ENCODE measurements around the gene MAP1B.

Gene MAP1B

GRCh38 chr5:72231991-72232703 lies 124.9 kb downstream of the MAP1B start:
- peak; percentile 1 to 61 for DNase-seq

- DNase-seq = no peak
Observed at GRCh38 chr5:72232838-72233237, 125.6 kb downstream of the MAP1B start.

GRCh38 chr5:72233835-72234234 lies 126.6 kb downstream of the MAP1B start:
- DNase-seq = no peak

DNA sequence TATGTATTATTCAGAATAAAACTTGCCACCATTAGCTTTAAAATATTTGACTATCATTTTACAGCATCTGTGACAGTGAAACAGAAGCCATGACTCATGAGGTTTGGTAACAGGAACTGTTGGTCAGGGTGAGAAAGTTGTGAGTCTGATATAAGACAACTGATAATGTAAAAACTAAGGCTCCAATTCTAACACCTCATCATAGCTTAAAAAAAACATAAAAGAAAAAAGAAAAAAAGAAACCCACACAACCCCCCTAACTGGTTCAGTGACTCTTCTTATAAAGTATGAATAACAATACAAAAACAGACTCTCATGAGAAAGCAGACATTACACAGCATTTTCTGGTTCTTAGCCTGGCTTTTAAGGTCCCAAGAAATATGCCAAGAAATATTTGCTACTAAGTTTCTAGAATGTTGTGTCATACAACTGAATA lies 127.0 kb downstream of the MAP1B start:
- peak in 1 of 2 donors; percentile 67 for DNase-seq

GRCh38 chr5:72234868-72235267 lies 127.6 kb downstream of the MAP1B start:
- no peak for DNase-seq

DNA sequence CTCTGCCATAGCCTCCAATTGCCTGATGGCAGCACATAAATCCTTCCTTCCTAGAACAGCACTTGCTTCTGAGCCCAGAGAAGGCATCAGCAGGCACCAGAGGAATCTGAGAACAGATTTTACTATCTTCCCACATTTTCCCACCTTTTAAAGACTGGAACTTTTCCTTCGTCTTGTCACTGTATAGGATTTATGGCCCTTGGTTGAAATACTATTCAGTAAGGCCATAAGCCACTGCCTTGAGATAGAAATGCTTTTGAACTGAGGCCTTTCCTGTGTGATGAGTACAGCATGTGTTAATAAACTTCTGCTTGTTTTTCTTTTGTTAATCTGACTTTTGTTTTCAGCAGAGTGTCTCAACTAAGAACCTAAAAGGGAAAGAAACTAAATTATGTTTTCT lies 128.4 kb downstream of the MAP1B start:
- DNase-seq = no peak

GRCh38 chr5:72237415-72237814 lies 130.1 kb downstream of the MAP1B start:
- no peak for DNase-seq

- DNase-seq = no peak
Observed at GRCh38 chr5:72237879-72238278, 130.6 kb downstream of the MAP1B start.

GRCh38 chr5:72238712-72239445 lies 131.6 kb downstream of the MAP1B start:
- no peak for DNase-seq

DNA sequence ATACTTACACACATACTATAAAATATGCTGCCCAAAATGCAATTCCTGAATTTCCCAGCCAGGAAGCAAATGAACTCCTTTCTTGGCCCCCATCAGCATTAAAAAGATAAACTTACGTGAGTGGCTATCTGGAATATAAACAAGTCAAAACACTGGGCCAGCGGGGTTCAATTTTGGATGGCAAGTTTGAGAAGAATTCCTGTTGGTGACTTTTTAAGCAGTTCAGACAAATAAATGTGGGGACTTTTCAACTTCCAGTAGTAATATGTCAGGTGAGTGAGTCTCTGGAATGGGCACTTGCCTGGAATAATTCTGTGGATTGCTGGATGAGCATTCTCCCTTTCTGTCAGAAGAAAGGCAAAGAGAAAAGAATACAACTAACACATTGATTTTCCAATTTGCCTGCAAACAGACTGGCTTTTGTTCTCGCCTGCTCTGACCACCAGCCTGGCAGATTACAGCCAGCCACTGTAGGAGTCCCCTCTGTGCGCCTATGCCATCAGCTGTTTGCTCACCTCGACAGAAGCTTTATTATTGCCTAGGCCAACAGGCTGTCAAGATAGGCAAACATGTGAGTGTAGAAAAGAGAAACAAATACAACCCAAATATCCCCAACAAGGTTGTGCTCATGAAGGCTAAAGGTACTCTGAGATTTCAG lies 134.2 kb downstream of the MAP1B start:
- no peak for DNase-seq

DNA sequence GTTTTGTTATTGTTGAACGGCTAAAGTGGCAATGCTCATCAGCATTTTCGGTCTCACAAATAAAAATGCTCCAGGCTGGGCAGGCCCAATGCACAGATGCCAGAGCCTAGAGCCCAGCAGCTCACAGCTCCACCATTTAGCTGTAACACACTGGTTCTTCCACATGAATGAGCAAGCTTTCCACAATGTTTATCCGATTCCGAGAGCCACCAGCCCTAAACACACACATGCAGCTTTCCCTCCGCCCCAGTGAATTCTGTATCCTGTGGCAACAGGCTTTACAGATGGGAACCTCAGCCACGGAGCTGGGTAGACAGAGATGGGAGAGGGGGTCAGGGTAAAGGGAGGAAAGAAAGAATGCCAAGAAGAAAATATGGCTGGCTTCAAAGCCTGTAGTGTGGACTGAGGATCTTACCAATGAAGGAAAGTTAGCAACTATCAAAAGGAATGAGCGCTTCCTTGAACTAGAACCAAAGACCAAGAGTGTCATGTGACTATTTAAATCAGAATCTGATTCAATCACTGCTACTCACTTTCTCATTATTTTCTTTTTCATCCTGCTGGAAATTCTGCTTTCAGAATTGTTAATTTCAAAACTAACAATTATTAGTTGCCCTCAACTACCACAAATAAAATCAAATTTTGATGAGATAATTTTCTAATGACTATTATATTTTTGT lies 135.7 kb downstream of the MAP1B start:
- no peak for DNase-seq

DNA sequence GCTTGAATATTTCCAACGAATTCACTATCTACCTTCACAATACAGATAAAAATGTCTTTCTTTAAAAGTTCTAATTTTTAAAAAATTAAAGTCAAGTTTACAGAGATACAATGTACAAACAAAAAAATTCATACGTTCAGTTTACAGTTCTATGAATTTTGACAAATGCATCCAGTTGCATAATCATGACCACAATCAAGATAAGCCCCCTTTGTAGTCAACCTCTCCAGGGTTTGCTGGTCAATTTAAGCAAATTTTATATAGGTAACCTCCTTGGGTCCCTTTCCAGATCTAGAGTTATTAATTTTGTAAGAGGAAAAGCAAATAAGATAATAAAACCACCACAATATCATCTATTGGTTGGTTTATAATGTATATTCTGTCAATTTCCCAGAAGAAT lies 136.4 kb downstream of the MAP1B start:
- DNase-seq = no peak

DNA sequence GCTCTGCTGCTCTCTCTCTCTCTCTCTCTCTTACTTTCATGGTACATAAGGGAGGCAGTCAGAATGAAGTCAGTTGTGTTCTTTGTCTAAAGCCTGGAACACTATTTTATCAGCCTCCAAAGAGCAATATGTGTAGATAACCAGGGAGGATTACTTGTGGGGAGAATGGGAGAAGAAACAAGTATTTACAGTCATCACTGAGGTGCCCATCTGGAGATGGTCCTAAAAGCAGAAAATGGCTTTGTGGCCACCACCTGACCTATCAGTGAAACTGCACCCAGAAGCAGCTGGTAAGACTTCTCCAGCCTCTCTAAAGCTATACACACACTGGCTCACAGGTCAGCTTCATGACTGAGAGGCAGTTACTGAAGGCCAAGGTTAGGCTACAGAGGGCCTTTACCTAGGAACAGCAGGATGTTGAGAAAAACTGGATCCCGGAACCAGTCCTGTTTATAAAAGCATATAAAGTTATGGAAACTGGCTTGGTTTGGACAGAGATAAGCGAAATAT lies 137.6 kb downstream of the MAP1B start:
- peak in 1 of 2 donors; percentile 11 for DNase-seq

- no peak for DNase-seq
Observed at GRCh38 chr5:72245546-72245945, 138.3 kb downstream of the MAP1B start.

GRCh38 chr5:72245951-72246532 lies 138.8 kb downstream of the MAP1B start:
- no peak for DNase-seq

DNA sequence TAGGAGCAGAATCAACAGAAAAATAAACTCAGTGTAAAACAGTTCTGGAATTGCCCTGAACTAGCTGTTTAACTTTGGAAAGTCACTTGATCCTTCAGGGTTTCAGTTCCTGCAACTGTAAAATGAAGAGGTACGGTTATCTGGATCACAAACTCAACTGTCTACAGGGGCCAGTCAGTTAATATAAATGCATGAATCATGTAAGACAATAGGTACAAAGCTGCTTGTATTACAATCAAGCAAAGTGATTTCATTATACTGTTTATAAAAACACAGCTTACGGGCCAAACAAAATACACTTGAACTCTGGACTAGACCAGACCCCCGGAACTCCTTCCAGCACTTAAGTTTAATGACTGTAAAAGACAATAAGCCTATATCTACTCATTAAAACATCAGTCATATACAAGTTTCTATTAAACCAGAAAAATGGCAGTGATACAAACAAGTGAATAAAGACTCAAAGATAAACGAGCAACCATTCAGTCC lies 139.7 kb downstream of the MAP1B start:
- no peak for DNase-seq

DNA sequence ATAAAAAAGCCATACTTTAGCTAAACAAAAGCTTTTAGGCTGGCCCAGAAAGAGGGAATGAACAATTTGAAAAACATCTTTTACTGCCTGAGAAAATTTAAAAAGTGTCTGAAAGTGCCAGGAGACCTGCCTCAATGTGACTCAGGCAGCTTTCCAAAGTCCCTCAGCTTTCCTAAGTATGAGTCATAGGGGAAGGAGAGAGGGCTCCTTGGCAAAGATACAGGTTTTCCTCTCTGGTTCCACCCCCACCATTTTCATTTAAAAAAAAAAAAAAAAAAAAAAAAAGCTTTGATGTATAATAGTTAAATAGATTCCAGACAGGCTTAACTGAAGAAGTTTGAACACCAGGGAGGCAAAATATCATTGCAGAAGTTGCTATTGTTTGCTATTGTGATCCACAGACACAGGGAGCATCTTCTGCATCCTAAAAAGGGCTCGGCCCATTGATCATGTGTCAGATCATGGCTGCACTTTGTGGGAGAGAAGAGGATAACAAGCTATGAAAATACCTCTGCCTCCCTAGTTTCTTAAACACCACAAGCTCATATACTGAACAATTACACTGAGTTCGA lies 141.2 kb downstream of the MAP1B start:
- no peak for DNase-seq

GRCh38 chr5:72251386-72251785 lies 144.1 kb downstream of the MAP1B start:
- no peak for DNase-seq

GRCh38 chr5:72252008-72252407 lies 144.7 kb downstream of the MAP1B start:
- no peak for DNase-seq

DNA sequence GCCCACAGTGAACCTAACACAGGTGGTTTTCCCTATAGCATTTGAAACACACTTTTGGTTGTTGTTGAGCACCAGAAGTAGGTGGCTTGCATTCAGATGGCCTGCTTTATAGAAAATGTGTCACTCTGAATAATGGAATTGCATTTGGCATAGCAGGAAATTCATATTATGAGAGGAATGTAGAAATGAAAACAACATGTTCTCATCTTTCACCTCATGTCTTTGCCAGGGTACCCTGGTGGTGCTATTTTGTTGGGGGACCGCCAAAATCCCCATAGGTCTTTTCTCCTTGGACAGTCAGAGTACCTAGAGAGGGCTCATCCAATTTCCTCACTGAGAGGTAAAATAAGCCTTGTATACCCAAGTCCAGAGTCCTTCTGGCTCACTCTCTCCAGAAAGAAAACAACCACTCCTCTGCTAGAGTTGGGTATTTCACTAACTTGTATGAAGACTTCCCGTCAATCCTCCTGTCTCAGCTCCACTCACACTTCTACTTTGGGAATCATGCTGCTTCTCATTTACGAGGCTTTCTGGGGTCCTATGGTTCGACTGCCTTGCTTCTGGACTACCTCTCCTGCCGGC lies 145.4 kb downstream of the MAP1B start:
- no peak for DNase-seq

DNA sequence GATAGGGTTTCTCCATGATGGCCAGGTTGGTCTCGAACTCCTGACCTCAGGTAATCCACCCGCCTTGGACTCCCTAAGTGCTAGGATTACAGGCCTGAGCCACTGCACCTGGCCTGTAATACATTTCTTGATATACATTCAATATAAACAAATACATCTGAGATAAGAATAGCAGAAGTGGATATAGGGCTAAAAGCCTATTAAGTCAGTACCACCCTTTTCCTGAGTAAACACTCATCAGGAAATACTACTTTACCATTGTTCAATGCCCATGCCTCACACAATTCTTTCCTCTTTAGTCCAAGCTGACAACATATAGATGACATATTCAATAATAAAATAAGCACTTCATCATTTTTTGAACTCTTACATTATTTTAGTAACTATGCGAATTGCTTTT lies 148.0 kb downstream of the MAP1B start:
- no peak for DNase-seq

GRCh38 chr5:72255670-72256069 lies 148.4 kb downstream of the MAP1B start:
- no peak for DNase-seq

All from CD4-positive, alpha-beta T cell treated with Interferon alpha-2 for 1 hour (primary cell).